Activated T-helper 1 cell treated with Interleukin-2 at 50 U/mL for 16 hours (primary cell): Measurements from ENCODE around the gene SUFU.
A peak's percentile ranks its signal among the peaks of the same experiment; 100 is the strongest.
"Not testable (repeated sequence)": the region's sequence is repeated elsewhere in the genome, so short reads cannot be mapped to it uniquely, and the experiment has no call there.

Experiments used
- DNase-seq: peaks from one replicate; pipeline ENCODE4 v3.0.0-alpha.2; 2020; ENCODE audit warnings: low read depth

Gene SUFU

DNA sequence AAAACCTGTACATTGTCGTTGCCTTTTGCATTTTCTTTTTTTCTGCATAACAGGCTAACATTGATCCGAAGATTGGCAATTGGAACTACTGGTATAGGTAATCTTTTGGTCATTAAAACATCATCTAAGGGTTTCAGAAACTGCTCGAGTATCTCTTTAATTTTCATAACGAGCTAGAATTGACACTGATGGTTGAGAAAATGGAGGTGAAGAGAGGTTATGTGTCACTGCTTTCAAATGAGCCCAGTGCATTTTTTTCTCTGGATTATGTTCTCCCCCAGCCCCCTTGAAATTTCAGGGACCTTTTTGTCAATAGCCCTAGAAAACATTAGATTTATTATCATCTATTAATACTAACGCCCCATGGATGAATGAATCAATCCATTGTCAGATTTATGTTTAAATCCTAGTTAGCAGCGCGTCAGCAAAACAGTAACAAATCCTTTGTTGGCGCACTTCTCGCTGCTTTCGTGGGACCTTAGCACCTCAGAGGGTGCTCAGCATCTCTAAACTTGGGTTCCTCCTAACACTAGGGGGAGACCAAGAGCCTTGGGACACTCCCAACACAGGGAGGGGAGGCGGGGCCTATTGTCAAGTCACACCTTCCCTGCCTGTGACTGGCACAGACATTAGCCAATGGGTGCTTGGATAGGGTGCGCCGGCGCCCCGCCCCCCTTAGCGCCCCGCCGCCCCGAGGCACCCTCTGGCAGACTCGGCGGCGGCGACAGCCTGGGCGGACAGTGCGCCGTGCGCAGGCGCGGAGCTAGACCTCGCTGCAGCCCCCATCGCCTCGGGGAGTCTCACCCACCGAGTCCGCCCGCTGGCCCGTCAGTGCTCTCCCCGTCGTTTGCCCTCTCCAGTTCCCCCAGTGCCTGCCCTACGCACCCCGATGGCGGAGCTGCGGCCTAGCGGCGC, at the start of gene SUFU:
TSS of gene SUFU (plus strand) at position 709 of the 915 bp plus-strand sequence. CDS start at position 890, 181 bp downstream.
- DNase-seq: peak; percentile 96

GRCh38 chr10:102454662-102455487, 48.9 kb upstream of the SUFU start:
- not testable (repeated sequence) for DNase-seq

- no peak for DNase-seq
Observed at GRCh38 chr10:102455893-102456471, 47.8 kb upstream of the SUFU start.

- DNase-seq: no peak
Observed at GRCh38 chr10:102457591-102458150, 46.1 kb upstream of the SUFU start.

GRCh38 chr10:102458656-102459055, 45.1 kb upstream of the SUFU start:
- no peak for DNase-seq

DNA sequence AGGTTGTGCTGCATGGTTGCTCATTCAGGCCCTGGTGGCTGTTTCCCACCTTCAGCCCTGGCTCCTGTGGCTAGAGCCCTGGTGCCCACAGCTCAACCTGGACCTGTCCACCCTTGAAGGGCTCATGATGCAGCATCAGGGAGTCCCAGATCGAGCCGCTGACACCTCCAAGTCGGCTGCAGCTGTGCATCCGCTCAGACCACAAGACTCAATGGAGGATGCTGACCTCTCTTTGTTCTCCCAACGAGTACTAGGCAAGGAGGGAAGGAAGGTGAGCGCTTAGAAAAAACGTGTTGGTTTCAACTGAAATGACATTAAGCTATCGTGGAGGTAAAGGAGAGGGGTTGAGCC, 43.0 kb upstream of the SUFU start:
- no peak for DNase-seq

DNA sequence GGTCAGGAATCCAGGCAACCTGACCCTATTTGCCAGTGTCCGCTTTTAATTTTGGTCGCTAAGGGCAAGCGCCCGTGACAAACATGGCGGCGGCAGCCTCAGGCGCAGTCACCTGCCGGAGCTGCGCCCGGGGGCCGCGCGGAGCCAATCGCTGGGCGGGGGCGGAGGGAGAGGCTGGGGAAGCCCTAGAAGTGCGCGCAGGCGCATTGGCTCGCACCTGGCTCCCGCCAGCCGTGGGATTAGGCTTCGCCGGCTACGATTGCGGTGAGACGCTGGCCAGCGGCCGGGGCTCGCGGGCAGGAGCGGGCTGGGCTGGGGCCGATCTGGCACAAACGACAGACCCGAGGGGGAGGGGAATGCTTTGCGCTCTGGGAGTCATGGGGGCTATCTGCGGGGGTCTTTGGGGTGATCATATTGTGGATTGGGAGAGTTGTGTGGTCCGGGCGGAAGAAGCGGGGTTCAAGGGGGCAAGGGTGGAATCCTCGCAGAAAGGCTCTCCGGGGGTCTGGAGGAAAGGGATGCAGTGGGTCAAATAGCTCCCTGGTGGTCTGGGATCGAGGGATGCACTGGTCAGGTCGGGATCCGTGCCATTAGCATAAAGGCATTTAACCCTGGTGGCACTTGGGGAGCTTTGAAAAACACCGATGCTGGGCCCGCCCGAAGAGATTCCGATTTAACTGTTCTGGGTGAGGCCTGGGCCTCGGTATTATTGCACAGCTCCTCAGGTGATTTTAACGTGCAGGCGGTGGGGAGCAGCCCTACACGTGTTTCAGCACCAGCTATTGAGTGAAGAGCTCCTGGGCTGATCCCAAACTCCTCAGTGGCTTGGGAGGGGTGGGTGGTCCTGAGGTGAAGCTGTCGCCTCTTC, 42.4 kb upstream of the SUFU start:
- peak; percentile 89 for DNase-seq

DNA sequence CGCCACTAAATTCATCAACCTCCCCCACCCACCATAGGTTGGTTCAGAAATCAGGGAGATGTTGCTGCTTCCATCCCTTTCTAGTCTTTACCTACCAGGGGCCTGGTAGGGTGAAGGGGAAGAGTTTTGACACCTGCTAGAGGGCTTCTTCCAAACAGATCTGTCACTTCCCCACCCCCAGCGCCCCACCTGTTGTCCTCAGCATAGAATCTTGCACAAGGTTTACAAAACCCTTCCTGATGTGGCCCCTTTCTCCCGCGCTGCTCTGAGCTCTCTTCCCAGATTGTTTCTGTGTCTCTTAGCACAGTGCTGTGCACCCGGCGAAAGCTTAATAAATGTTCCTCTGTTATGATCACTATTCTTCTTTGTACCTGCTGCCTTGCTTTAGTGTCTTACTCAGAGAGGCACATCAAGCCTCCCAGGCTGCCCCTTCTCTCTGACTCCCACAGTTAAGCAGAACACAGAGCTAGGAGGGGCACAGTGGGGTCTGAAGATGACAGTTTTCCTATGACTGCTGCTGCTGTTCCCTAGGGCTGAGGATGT, 41.2 kb upstream of the SUFU start:
- DNase-seq: no peak

GRCh38 chr10:102463983-102464382, 39.8 kb upstream of the SUFU start:
- no peak for DNase-seq

DNA sequence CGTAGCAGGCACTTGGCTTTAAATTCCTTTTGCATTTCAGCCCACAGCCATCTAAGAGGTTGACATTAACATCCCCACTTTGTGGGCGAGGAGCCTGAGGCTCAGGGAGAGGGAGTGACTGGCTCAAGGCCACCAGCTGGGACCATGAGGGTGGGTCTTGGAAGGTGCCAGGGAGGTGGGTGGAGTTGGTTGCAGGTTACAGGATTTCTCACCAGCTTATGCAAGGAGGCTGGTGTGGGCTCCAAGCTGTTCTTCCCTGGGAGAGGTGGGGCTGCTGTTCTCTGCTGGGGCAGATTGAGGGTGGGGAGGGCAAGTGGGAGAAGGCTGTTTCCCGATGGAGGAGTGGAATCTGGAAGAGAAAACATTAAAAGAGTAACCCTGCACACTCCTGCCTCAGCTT, 38.3 kb upstream of the SUFU start:
- no peak for DNase-seq

GRCh38 chr10:102467318-102467717, 36.5 kb upstream of the SUFU start:
- DNase-seq: no peak

- no peak for DNase-seq
Observed at GRCh38 chr10:102467971-102468438, 35.8 kb upstream of the SUFU start.

GRCh38 chr10:102468683-102469082, 35.1 kb upstream of the SUFU start:
- no peak for DNase-seq

- DNase-seq: no peak
Observed at GRCh38 chr10:102470579-102471546, 32.9 kb upstream of the SUFU start.

DNA sequence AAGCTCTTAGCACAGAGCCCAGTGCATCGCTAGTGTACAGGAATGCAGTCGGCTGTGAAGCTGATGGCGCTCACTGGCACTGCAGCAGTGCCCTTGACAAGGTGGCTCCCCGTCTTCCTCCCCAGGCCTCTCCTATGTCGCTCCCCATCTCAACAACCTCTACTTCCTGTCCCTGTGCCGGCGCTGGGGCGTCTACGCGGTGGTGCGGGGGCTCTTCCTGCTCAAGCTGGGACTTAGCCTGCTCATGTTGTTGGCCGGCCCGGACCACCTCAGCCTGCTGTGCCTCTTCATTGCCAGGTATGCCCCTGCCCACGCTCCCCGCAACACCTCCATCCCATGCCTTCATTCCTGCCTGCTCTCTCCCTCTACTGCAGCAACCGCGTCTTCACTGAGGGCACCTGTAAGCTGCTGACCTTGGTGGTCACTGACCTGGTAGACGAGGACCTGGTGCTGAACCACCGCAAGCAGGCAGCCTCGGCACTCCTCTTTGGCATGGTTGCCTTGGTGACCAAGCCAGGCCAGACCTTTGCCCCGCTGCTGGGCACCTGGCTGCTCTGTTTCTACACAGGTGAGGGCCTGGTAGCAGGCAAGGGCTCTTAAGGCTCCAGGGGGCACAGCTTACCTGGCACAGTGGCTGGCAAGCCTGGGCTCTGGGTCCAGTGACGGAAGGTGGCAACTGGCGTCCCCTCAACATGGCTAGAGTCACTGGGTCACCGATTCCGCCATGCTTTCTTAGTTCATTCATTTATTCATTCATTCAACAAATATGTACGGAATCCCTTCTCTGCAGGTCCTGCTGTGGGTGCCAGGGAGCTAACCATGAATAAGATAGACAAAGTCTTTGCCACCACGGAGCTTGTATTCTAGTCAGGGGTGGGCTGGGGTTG, 30.1 kb upstream of the SUFU start:
- DNase-seq: no peak

DNA sequence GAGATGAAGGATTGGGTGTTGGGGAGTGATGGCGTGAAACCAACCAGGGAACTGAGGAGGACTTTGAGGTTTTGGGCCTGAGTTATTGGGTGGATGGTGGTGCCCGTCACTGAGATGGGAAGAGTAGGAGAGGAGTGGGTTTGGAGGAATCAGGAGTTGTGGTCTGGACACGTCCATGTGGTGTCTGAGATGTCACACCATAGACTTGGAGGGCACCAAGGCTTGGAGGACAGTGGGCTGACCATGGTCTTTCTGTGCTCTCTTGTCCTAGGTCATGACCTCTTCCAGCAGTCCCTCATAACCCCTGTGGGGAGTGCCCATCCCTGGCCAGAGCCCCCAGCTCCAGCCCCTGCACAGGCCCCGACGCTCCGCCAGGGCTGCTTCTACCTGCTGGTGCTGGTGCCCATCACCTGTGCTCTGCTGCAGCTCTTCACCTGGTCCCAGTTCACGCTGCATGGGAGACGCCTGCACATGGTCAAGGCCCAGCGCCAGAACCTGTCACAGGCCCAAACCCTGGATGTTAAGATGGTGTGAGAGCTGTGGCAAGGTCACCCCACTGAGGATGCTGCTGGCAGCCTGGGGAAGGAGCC, 28.2 kb upstream of the SUFU start:
- DNase-seq: no peak

DNA sequence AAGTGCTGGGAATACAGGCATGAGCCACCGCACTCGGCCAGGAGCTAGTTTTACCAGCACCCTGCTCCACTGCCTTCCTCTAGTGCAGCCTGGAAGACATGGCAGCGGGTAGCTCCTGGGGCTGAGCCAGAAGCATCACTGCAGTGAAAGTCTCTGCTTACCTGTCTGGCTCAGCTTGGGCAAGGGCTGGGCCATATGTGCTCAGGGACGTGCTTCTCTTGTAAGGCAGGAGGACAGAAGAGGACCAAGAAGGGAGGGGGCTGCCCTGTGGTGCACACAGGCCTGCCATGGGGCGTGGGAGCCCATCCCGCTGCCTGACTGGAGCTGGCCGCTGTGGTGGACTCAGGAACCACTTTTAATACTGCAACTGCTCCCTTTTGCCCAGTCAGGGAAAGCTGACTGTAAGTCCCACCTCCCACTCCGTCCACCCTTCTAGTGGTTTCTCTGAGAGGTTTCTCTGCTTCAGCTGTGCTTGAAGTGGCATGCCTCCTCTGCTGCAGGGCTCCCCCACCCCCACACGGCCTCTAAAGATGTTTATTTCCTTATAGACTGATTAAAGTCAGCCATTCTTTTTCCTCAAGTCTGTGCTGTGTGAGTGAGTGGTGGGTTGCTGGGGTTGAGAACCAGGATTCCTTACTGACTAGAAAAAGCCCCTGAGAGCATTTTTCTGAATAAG, 27.2 kb upstream of the SUFU start:
- DNase-seq: no peak

- DNase-seq: no peak
Observed at GRCh38 chr10:102479651-102480050, 24.1 kb upstream of the SUFU start.
